Ovary (tissue), 3 donors: ENCODE measurements around the gene DKK3.

ENCODE experiments used
- POLR2A ChIP-seq: fragments of 450-650 bp; IDR thresholded peaks from one replicate; pipeline ENCODE4 v1.6.1; 2017; ENCODE audit warnings: antibody characterized with exemption, mild to moderate bottlenecking, moderate library complexity
- TF ChIP-seq, protein P1 (sequence below), 3 donors: fragments of 450-650 bp in 2 of 3; fragments of 200-600 bp in 1 of 3; IDR thresholded peaks; one replicate each; pipeline versions ENCODE4 v1.5.1 to v1.8.0; 2016 to 2022; ENCODE audit warnings: antibody characterized with exemption in 3 of 3, mild to moderate bottlenecking in 1 of 3
- donor health status: DM: no; HTN: no; CAD: no.

DNA sequence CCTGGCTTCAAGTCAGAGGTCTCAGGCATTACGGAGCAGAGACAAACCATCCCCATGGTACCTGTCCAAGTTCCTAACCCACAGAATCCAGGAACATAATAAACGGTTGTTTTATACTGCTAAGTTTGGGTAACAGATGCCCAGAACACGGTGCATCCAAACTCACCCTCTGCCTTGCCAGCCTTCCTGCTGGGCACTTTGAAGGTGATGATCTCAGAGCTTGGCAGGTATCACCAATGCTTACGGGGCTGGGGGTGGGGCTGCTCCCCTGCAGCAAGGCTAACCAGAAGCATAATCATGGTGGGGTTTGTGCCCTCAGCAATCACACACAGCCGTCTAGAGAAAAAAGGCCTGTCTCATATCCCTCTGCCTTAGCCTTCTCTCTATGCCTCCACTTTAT is 27.1 kb downstream of the DKK3 start:
- TF ChIP-seq, protein P1, sequence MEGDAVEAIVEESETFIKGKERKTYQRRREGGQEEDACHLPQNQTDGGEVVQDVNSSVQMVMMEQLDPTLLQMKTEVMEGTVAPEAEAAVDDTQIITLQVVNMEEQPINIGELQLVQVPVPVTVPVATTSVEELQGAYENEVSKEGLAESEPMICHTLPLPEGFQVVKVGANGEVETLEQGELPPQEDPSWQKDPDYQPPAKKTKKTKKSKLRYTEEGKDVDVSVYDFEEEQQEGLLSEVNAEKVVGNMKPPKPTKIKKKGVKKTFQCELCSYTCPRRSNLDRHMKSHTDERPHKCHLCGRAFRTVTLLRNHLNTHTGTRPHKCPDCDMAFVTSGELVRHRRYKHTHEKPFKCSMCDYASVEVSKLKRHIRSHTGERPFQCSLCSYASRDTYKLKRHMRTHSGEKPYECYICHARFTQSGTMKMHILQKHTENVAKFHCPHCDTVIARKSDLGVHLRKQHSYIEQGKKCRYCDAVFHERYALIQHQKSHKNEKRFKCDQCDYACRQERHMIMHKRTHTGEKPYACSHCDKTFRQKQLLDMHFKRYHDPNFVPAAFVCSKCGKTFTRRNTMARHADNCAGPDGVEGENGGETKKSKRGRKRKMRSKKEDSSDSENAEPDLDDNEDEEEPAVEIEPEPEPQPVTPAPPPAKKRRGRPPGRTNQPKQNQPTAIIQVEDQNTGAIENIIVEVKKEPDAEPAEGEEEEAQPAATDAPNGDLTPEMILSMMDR (IDR thresholded peaks at IDR 0.05), result no peak
- TF ChIP-seq POLR2A, result no peak
